HG03108 (cell line): ENCODE results near the gene GUCY1A2.
"Not testable (repeated sequence)": the region's sequence is repeated elsewhere in the genome, so short reads cannot be mapped to it uniquely, and the experiment has no call there.

ENCODE experiments used
- ATAC-seq: cut with Tn5 transposase; IDR thresholded peaks from one replicate; pipeline ENCODE4 v1.9.1; 2021; ENCODE audit warnings: moderate library complexity; ENCODE audit not compliant: unreplicated experiment

GUCY1A2 gene

DNA sequence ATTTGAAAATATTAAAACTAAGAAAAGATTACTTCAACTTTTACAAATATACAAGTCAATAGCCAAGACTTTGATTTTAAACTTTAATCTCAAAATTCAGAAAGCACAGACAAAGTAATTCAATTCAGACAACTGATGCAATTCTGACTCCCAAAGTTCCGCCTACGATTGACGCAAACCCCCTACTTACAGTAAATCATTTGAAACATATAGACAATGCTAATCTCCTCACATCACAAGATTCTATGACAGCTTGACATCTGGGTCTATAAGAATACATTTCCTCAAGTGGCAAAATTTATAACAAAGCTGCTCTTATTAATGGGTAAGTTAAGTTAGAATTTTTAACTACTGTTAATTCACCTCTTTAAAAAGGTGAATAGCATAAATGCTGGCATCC is 75.2 kb downstream of the GUCY1A2 start:
- no peak for ATAC-seq

DNA sequence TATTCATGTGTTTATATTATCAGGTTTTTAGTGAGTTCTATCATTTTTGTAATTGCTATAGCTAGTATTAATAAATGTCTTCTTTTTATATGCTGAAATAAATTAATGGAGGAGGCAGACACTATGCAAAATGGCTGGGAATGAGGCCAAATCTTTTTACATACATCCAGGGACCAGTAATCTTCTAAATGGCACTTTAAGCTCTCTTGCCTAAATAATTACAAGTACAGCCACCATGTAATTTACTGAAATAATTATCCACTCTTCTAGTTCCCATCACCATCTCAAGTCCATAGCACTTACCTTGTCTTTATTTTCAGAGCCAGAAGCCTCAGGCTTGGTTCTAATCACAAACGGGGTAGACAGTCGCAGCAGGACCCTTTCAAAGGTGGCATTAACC is 79.1 kb downstream of the GUCY1A2 start:
- no peak for ATAC-seq

DNA sequence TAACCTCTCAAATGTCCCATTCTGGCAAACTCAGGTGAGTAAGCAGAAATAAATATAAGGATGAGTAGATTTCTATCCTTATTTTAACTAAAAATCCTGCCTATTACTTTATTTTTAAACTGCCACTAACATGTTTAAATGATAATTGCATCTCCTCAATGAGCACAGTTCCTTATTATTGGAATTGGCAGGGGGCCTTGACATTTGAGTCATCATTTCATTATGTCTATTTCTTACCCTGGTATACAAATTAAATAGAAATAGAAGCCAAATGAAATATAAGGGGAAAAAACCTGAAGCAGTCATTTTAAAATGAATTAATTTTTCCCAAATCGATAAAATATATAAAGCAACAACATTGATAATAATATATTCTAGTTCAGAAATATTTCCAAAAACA is 81.2 kb downstream of the GUCY1A2 start:
- ATAC-seq, result no peak

DNA sequence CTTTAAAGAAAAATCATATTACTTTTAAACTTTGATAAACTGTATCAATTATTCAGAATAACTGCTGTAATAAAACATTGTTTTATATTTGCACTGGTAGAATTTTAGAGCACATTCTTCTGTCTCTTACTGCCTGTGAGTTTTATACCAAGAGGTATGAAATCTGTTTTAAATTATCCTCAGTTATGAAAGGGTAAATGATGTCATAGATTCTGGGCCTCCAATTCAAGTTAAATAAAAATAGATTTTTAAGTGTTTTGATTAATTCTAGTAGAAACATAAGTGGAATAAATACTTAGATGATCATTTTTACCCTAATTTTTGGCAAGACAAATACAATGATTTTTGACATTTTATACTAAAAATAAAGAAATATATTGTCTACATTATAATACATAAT is 93.0 kb downstream of the GUCY1A2 start:
- no peak for ATAC-seq

DNA sequence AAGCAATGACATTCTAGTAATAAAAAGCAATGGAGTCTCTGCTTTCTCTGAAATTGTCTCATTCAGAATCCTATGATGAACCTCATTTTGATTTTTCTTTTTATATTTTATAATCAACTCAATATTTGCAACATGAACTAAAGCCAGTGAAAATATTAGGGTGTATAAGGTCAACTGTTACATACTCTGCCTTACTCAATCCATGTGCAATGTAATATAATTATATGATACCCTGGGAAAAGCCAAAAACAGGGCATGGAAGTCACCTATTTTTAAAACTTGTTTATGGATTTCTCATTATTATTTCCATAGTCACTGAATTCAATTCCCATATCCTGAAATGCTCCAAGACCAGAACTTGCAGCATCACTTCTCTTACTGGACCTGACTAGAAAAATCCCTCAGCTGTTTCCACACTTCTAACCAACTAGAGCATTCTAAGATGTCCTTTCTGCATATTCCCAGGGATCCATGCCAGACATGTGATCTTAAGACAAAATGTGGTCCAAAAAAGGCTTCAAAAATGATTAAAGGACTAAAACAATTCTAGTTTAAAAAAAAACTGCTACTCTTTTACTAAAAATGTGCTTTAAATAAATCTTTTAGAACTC is 97.3 kb downstream of the GUCY1A2 start:
- ATAC-seq, result no peak

DNA sequence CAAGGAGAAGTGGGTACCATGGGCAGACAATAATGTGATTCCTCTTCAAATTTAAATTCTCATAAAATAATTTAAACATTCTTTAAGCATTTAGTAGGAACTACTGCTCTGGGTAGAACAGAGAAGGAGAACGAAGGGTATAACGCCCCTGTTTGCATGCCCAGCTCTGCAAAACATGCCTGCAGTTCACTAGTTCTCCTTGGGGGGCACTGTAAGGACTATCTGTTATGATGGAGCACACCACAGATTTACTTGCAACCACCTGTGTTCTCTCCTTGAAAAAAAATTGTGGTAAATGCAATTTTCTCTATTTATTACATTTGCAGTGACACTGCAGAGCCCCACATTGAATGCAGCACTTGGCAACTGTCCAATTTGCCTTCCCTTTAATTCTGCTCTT is 100.3 kb downstream of the GUCY1A2 start:
- peak; percentile 61 for ATAC-seq

DNA sequence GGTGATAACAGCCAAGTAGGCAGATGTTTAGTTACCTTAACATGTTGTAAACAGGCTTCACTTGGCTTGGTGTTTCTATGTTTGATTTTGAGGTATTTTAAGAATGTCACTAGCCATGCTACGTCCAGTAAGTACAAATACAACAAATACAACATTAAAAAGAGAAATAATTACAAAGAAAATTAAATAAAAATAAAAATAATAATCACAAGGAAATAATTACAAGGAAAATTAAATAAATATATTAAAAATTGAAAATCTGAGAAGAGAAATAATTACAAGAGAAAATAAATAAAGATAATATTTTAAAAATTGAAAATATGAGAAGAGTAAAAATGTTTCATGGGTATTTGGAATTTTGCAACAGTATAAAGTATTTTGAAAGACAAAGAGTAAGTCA is 103.9 kb downstream of the GUCY1A2 start:
- ATAC-seq, result no peak

DNA sequence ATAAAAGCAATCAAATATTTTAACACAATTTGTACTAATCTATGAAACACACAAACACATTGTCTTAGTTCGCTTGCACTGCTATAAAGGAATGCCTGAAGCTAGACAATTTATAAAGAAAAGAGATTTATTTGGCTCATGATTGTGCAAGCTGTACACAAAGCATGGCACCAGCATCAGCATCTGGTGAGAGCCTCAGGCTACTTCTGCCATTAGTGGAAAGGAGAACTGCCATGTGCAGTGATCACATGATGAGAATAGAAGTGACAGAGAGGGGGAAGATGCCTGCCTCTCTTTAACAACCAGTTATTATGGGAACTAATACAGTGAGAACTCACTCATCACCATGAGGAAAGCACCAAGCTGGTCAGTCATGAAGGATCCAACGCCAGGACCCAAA is 105.1 kb downstream of the GUCY1A2 start:
- ATAC-seq, result no peak

DNA sequence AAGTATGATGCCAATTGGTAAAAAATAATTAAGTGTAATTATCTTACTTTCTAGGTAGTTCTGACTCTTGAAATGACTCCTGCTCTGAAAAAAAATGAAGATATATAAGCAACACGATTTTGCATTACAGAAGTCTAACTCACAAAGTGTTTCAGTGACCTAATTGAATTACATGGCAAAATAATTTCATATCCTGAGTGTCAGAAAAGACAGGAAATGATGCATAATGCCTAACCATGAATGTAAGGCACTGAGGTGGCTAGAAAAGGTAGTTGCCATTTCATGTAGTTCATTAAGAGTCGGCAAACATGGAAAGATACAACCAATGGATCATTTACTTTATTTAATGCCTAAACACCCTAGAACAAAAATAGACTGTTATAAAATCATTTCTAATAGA is 113.5 kb downstream of the GUCY1A2 start:
- no peak for ATAC-seq

DNA sequence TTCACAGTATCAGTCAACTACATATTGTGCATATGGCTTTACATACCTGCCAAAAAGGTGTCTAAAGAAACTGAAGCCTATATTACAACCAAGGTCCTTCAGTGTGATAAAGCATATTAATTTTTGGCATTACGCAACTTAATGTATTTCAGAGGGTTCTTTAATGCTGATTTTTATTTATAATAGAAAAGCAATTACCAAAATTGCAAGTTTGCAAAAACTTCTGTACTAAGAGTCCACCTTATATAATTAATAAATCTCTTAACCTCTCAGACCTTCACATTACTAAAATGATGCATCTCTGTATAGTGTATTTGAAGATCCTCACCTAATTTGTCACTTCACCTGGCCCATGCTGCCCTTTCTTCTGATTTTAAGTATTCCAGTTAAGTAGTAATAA is 128.6 kb downstream of the GUCY1A2 start:
- no peak for ATAC-seq

DNA sequence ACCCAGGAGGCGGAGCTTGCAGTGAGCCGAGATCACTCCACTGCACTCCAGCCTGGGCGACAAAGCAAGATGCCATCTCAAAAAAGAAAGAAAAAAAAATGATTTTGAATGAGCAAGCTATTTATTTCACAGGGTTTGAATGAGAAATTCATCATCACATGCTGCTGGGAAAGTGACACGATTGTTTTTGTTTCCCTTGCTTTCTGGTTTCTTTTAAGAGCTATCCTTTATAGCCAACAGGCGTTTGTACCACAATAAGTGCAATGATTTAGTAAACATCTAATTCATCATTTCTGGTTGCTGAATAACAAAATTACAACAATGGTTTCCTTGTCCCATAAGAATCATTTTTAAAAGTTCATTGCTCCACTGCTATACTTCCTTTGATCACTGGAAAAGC is 129.9 kb downstream of the GUCY1A2 start:
- no peak for ATAC-seq

DNA sequence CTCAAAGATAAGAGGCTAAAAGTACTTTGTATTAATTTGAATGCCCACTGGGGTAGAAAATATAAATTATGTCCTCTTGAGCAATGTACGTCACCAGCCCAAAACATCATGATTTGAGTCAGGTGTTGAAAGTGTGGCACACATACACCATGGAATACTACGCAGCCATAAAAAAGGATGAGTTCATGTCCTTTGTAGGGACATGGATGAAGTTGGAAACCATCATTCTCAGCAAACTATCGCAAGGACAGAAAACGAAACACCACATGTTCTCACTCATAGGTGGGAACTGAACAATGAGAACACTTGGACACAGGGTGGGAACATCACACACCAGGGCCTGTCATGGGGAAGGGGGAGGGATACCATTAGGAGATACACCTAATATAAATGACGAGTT is 134.6 kb downstream of the GUCY1A2 start:
- ATAC-seq, result not testable (repeated sequence)

DNA sequence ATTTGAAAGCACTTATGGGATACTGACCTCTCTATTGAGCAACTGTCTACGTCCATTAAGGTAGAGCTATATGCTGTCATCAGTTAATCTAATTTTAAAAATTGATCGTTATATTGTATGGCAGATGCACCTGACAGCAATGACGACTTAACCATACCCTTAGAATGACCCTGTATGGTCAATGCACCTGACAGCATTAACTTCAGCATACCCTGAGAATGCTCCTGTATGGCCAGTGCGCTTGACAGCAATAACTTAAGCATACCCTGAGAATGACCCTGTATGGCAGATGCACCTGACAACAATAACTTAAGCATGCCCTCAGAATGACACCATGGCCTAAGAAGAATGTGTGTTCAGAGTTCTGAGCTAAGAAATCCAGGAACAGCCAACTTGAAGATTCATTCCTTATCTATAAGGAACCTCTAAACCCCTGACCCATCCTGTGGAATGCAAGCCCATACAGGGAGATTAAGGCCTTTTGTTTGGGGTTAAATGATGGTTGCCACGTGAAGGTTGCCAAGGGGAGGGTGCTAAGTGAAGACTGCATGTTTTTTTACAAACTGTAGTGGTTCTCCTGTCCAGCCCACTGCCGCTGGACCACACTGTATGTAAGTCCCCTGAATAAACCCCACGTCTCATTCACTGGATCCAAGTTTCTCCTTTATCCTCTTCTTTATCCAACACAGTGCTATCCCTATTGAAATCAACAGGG is 138.3 kb downstream of the GUCY1A2 start:
- no peak for ATAC-seq

DNA sequence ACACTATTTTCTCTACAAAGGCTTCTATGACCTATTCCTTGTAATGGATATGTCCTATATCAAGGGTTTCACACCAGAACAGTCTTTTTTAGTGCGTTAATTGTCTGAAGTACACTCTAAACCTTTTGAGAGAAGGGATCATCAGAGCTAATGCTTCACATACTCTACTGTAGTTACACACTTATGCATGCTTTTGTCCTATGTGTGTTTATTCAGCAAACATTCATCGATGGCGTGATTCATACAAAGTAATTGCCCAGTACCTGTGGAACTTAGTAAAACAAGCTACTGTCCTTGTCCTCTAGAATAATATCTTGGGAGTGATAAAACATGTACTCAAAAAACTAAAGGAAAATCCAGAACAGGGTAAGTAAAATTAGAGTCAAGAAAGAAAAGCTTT is 139.2 kb downstream of the GUCY1A2 start:
- ATAC-seq, result no peak

DNA sequence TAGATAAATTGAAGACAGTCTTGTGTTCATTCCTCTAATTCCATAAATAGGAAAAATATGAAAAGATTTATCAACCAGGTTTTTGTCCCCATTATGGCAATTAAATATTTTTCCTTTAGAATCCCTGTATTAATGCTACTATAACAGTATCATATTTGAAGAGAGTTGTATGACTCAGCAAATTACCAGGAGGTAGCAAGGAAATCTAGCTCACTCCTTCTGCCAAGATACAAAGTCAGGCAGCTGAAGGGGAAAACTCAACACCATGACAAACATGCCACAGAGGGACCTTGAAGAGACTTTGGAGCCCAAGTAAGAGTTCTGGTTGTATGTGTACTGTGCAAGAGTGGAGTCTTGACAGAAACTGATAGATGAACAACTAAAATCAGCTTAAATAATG is 143.3 kb downstream of the GUCY1A2 start:
- ATAC-seq, result no peak

DNA sequence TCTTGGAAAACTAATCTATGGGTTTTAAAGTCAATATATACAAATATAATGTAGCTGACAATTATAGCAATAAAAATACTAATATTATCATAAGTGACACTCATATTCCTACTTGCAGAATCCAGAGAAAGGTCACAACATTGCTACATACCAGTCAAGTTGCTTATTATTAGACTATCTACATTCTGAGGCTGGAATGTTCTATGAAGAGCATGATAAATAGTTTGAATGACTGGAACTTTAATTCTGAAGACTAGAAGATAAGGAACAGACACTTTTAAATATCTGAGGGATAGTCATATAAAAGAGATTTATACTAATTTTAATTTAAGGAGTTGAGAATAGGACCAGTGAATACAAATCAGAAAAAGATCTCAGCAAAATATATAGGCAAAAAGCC is 146.0 kb downstream of the GUCY1A2 start:
- no peak for ATAC-seq

DNA sequence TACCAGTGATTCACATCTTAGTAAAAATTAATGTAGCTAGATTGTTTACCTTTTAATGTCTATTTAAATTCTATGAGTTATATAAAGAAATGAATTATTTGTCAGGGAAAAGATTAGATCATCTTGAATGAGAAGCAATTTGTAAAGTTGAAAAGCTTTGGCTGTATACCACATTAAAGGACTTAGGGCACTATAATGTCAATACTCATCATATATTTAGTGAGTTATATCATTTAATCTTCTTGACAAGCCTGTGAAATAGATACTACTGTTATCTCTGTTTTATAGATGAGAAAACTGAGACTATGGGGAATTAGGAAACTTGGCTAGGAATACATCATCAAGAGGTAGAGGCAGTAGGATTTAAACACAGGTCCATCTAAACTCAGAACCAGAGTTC is 160.1 kb downstream of the GUCY1A2 start:
- no peak for ATAC-seq

DNA sequence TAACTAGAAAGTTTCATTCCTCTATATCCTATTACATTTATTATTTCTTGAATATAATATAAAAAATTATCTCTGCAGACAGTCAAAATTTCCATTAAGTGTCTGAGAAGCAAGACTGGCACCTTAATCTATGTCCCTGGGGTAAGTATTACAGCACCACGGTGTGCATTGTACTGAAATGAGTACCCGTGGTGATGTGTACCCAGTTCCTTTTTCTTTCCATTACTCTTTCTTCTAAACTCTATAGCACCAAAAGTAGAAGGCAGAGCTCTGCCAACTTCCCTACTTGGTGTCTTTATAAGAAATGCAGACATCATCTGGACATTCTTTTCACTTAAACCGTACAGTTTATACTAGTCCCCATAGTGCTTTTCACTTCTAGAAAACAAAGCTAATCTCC is 161.7 kb downstream of the GUCY1A2 start:
- ATAC-seq, result no peak

DNA sequence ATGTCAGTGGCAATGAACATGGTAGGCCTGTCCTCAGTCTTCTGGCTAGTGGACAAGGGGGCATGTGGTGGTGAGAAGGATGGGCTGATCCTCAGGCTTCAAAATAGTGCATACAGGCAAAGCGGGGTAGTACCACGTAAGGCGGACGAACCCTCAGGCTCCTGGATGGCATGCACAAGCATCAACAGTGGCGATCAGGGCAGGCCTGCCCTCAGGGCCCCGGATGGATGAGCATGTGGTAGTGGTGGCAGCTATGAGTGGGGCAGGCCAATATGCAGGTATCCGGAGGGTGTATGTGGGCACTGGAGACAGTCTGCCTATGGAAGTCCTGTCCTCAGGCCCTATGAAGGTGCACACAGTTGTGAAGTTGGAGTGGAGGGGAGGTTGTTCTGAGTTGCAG is 163.8 kb downstream of the GUCY1A2 start:
- ATAC-seq, result no peak

DNA sequence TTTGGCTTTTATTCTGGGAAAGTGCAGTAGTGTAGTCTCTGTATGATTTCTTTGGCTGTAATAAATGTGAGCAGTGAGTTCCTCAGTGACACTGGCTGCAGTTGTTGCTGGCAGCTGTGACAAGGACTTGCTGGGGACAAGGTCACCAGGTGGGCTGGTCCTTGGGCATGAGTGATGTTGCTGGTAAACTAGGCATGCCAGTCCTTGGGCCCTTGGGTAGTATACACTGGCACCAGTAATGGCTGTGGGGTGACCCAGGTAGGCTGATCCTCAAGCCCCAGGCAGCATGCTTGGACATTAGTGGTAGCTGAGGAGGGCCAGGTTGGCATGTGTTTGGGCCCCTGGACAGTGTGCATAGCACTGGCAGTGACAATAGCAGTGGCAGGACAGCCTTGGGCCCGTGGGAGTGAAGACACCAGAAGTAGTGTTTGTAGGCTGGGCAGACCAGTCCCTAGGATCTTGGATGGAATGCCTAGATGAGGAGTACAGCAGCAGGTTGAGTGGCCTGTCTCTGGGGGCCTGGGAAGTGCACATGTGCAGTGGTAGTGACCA is 164.3 kb downstream of the GUCY1A2 start:
- ATAC-seq, result no peak

DNA sequence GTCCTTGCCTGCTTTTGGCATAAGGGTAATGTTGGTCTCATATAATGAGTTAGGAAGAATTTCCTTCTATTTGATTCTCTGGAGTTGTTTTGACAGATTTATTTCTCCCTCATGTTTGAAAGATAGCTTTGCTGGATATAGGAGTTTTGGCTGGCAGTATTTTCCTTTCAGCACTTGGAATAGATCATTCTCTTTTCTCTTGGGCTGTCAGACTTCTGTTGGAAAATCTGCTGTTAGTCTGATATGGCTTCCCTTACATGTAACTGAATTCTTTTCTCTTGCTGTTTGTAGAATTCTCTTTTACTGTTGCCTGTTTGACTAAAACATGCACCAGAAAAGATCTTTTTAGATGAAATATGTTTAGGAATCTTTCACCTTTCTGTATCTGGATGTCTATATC is 165.5 kb downstream of the GUCY1A2 start:
- ATAC-seq, result no peak

DNA sequence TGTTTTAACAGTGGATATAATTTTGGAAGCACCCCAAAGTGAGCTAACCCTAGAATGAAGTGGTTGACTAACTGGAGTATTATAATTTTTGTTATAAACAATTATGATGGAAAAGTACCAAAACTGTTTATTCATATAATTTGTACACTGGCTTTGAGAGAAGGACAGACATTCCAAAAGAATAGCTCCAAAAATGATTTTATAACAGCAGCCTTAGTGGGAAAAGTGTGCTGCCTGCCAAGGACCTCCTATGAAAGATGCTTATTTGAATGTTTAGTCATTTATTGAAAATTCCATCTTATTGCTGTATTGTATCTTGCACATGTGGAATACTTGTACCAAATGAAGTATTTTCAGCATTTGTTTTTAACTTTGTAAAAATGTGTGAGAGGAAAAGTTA is 169.8 kb downstream of the GUCY1A2 start:
- no peak for ATAC-seq

DNA sequence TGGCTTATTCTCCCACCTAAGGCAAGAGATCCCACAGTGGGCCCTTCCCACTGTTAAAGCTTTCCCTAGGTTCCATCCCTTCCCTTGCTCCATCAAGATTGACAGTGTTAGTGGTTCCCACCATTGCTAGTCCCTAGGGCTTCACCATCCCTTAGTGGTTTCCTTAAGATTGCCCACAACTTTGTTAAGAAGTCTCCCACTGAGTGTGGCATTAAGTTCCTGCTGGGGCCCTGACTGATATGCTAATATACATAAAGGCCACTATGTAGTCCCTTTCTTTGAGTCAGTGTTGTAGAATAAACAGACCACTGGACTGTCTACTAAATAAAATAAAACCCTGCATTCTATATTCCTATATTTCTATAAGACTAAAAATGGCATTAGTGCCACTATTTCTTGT is 176.1 kb downstream of the GUCY1A2 start:
- no peak for ATAC-seq
